ENCODE data around the gene NOX5.
A peak's percentile ranks its signal among the peaks of the same experiment; 100 is the strongest.
"Not testable (repeated sequence)": the region's sequence is repeated elsewhere in the genome, so short reads cannot be mapped to it uniquely, and the experiment has no call there.

The NOX5 gene

DNA sequence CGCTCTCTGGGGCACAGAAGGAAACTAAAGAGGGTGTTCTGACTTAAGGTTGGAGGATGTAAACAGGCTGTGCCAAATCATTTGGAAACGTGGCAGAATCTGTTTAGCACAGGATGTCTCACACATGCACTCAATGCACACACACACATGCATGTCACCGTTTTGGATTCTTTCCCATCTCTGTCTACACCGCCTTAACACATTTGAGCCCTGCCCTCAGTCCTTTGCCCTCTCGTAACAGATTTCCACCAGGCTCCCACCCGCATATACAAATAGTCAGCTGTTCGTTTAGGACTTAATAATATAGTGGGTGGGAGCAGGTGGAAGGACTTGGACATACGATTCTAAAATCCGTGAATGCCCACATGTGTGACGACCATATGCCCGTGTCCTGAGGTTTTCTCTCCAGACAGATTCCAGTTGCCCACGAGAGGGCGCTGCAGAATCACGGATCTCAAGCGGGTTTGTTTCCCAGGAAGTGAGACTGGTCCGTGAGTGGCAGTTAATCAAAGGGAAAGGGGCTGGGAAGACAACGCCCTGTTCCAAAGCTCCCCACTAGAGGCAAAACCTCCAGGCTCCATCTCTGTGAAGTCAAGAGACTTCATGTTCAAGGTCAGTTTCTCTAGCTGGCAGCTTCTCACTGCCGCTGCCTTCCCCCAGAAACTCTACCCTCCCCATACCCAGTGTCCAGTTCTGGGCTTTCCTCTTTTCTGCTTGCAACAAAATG lies 44.5 kb downstream of the NOX5 start:
- DNase-seq (ENCODE audit: low read depth): peak; percentile 46

GRCh38 chr15:69059557-69059943 lies 45.1 kb downstream of the NOX5 start:
- DNase-seq (ENCODE audit: low read depth): no peak

- no peak for DNase-seq (ENCODE audit: low read depth)
Observed at GRCh38 chr15:69060041-69060481, 45.6 kb downstream of the NOX5 start.

DNA sequence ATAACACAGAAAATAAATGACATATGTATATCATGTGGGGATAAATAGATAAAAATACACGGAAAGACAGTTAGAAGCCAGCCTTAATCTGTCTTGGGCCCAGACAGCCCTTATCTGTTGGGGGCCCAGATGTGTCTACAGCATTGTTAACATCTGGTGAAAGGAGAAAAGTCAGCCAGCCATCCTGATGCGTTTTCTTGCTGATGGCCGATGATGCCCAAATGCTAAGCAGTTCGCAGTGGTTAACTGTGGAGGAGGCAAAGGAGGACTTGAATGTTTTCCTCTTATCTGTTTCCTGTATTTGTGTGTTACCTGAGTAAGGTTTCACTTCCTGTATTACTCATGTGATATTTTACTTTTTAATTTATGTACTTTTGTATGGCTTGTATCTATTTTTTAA lies 46.2 kb downstream of the NOX5 start:
- DNase-seq (ENCODE audit: low read depth): peak; percentile 5

DNA sequence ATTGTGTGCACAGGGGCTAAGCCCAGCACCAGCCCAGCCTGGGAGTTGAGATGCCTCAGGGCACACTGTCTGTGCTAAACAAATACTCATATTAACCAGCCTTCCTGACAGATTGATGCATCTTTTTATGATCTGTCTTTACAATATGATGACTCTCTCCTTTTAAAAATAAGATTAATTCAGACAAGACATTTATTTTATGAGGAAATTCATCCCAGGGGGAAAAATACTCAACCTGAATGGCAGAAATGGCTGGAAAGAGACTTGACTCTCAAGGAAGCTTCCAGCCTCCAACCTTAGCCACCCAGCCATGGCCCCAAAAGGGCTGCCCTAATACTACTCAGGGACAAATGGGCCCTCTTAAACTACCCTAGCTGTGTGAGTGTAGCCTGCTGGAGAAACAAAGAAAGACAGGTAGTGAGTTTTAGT lies 46.9 kb downstream of the NOX5 start:
- no peak for DNase-seq (ENCODE audit: low read depth)

- no peak for DNase-seq (ENCODE audit: low read depth)
Observed at GRCh38 chr15:69064649-69065048, 50.2 kb downstream of the NOX5 start.

- DNase-seq (ENCODE audit: low read depth): no peak
Observed at GRCh38 chr15:69066007-69066995, 51.8 kb downstream of the NOX5 start.

- DNase-seq (ENCODE audit: low read depth): no peak
Observed at GRCh38 chr15:69067296-69067695, 52.8 kb downstream of the NOX5 start.

DNA sequence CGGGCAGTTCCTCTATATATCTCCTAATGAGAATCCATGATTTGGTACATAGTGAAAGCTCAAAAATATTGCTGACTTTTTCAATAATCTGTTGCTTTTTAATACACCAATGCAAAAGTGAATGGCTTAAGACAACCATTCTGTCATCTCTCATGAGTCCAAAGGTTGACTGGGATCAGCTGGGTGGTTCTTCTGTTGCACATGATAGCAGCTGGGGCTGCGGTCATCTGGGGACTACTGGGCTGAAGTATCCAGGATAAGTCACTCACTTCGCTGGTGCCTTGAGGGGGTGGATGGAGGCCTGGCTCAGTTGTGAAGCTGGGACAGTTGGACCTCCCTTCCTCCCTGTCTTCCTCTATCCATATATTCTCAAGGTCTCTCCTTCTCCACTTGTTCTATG lies 53.7 kb downstream of the NOX5 start:
- no peak for DNase-seq (ENCODE audit: low read depth)

DNA sequence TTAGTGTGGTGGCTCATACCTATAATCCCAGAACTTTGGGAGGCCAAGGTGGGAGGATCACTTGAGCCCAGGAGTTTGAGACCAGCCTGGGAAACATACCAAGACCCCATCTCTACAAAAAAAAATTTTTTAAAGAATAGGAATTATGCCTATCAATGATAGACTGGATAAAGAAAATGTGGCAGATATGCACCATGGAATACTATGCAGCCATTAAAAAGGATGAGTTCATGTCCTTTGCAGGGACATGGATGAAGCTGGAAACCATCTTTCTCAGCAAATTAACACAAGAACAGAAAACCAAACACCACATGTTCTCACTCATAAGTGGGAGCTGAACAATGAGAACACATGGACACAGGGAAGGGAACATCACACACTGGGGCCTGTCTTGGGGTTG lies 54.8 kb downstream of the NOX5 start:
- not testable (repeated sequence) for DNase-seq (ENCODE audit: low read depth)

DNA sequence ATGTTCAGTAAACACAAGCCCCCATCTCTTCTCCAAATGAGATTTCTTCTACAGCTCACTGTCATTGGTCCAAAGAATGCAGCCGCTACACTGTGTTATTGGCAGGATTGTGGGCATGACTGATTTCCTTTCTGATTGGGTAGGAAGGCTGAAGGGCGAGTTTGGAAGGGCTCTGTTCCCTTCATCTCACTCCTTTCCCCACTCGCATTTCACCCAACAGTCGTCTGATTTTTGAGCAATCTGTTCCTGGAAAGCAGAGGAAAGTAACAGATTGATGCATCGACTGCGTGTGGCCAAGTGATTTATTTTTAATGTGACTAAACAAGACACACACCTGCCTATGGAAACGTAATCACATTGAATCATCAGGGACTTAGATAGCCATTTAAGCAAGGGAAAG lies 55.5 kb downstream of the NOX5 start:
- no peak for DNase-seq (ENCODE audit: low read depth)

- no peak for DNase-seq (ENCODE audit: low read depth)
Observed at GRCh38 chr15:69070396-69070795, 55.9 kb downstream of the NOX5 start.

DNA sequence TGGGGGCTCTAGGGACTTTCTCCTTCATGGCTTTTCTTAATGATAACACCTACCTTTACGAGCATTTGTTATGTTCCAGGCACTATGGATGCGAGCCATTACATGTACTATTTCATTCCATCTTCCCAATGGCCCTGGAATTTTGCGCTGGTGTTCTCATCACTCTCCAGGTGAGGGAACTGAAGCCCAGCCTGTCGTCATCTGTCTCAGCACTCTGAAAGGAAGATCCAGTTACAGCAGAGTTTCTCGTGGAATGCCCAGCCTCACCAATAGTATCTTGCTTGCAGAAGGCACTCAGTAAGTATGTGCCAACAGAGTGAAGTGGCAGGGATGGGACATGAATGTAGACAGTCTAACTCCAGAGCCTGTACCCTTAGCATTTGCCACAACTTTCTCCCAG lies 56.8 kb downstream of the NOX5 start:
- no peak for DNase-seq (ENCODE audit: low read depth)

DNA sequence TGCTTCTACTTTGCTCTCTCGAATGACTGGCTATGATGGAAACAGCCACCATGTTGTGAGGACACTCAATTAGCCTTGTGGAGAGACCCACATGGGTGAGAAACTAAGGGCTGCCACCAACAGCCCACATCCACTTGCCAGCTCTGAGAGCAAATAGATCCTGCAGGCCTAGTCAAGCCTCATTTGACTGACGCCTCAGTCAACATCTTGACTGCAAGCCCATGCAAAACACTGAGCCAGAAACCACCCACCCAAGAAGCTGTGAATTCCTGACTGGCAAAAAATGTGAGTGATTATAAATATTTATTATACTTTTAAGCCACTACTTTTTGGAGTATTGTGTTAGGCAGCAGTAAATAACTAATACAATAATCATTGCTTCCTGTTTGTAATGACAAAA lies 58.4 kb downstream of the NOX5 start:
- DNase-seq (ENCODE audit: low read depth): no peak

- DNase-seq (ENCODE audit: low read depth): no peak
Observed at GRCh38 chr15:69074001-69074842, 59.7 kb downstream of the NOX5 start.

DNA sequence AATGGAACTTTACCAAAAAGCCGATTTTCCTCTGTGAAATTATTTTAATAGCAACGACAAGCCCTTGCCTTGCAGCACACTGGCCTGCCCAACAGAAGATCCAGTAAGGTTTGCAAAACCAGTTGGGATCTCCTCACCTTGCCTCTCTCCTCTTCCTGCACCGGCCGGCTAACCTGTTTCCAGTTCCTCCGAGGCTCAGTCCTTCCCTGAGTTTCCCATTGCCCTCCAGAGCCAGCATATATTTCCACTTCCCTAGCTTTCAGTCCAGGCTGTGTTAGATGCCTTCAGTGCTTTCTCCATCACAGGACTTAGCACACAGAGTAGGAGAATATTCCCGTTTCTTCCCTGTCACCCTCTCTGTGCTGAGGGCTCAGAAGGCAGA lies 60.3 kb downstream of the NOX5 start:
- DNase-seq (ENCODE audit: low read depth): no peak

- no peak for DNase-seq (ENCODE audit: low read depth)
Observed at GRCh38 chr15:69075440-69075839, 60.9 kb downstream of the NOX5 start.

DNA sequence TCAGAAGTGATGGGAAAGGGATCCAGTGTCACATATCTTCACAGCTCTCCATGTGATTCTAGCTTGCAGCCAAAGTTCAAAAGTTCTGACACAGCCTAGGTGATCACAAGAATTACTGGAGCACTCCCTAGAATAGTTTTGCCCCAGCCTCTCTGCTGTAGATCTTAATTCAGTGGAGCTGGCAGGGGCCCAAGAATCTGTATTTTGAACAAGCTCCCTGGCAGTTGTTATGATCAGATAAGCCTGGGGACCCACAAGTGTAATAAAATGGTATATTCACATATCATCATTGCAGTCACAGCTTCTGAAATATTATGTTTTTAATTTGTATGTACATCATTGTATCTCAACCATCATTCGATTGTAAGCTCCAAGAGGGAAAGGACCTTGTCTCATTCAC lies 62.3 kb downstream of the NOX5 start:
- DNase-seq (ENCODE audit: low read depth): no peak

DNA sequence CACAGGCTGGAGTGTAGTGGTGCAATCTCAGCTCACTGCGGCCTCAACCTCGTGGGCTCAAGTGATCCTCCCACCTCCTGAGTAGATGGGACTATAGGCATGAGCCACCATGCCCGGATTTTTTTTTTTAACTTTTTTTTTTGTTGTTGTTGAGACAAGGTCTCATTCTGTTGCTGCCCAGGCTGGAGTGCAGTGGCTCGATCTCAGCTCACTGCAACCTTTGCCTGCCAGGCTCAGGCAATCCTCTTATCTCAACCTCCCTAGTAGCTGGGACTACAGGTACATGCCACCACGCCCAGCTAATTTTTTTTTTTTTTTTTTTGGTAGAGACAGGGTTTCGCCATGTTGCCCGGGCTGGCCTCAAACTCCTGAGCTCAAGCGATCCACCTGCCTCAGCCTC lies 64.1 kb downstream of the NOX5 start:
- no peak for DNase-seq (ENCODE audit: low read depth)

- no peak for DNase-seq (ENCODE audit: low read depth)
Observed at GRCh38 chr15:69080295-69081248, 66.1 kb downstream of the NOX5 start.
